Measurements from ENCODE around the gene SPDYE1. TPM values are rescaled to one million over a fixed set of nuclear protein-coding genes. Genes with fewer than 3 reads are reported as not detected.

SPDYE1 gene
- polyA plus RNA-seq, 1 experiment, result not detected

DNA sequence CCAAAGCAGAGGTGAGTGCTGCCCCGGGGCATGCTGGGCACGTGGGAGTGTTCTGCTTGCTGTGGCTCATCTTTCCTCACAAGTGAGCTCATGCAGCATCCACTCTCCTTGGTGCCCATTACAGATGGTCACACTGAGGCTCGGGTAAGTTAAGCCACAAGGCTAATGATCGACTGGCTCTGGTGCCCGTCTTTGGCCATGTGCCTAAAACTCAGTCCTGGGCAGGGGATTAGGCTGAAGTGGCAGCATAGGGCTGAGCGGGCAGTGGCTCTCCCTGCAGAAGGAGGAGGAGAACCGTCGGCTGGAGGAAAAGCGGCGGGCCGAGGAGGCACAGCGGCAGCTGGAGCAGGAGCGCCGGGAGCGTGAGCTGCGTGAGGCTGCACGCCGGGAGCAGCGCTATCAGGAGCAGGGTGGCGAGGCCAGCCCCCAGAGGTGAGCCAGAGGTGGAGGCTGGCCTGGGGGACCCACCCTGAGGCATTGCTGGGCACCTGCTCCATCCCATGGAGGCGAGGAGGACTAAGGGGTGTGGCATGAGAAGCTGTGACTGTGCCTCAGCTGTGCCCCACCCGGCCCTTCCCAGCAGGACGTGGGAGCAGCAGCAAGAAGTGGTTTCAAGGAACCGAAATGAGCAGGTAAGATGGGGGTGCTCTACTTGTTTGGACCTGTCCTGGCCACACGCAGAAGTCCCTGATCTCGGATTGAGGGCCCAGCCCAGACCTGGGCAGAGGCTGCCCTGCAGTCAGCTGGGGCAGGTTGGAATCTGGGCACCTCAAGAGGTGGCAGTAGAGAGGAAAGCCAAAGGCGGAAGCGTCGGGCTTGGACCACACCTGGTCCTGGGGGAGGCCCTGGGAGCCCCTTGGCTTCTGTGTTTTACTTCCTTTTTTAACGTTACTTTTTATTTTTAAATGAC lies 60.4 kb downstream of the SPDYE1 start:
- CTCF ChIA-PET, result interaction anchor here (1.7 kb wide), 1 partner anchor 8 kb away, joined by 5 read pairs; the partner anchor contains the start of gene PGAM2
- no peaks in the 10 kb centered on the region for H3K27me3 ChIP-seq (ENCODE audit: control insufficient read depth, insufficient read depth, low read length)
- peaks cover 51% of the 10 kb centered on the region for H3K36me3 ChIP-seq (ENCODE audit: control insufficient read depth, insufficient read depth, low read length)
- TF ChIP-seq, protein P1, sequence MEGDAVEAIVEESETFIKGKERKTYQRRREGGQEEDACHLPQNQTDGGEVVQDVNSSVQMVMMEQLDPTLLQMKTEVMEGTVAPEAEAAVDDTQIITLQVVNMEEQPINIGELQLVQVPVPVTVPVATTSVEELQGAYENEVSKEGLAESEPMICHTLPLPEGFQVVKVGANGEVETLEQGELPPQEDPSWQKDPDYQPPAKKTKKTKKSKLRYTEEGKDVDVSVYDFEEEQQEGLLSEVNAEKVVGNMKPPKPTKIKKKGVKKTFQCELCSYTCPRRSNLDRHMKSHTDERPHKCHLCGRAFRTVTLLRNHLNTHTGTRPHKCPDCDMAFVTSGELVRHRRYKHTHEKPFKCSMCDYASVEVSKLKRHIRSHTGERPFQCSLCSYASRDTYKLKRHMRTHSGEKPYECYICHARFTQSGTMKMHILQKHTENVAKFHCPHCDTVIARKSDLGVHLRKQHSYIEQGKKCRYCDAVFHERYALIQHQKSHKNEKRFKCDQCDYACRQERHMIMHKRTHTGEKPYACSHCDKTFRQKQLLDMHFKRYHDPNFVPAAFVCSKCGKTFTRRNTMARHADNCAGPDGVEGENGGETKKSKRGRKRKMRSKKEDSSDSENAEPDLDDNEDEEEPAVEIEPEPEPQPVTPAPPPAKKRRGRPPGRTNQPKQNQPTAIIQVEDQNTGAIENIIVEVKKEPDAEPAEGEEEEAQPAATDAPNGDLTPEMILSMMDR (IDR thresholded peaks at IDR 0.05; ENCODE audit: insufficient read depth, low read depth, low read length), result no peak
- POLR2A ChIA-PET, result no interaction called here
- no peak for DNase-seq (ENCODE audit: low read depth)
- no peak overlapping the region for H3K4me3 ChIP-seq (ENCODE audit: low read depth, low read length)

GRCh38 chr7:44058759-44059218 lies 61.1 kb downstream of the SPDYE1 start:
- POLR2A ChIA-PET, result no interaction called here
- DNase-seq (ENCODE audit: low read depth), result no peak
- Histone ChIP-seq H3K27me3 (ENCODE audit: control insufficient read depth, insufficient read depth, low read length) (no peaks in the 10 kb centered on the region), H3K36me3 (ENCODE audit: control insufficient read depth, insufficient read depth, low read length) (peaks cover 51% of the 10 kb centered on the region), H3K4me3 (ENCODE audit: low read depth, low read length) (no peak overlapping the region)
- CTCF ChIA-PET, result no interaction called here
- TF ChIP-seq, protein P1 (IDR thresholded peaks at IDR 0.05; ENCODE audit: insufficient read depth, low read depth, low read length), result no peak

DNA sequence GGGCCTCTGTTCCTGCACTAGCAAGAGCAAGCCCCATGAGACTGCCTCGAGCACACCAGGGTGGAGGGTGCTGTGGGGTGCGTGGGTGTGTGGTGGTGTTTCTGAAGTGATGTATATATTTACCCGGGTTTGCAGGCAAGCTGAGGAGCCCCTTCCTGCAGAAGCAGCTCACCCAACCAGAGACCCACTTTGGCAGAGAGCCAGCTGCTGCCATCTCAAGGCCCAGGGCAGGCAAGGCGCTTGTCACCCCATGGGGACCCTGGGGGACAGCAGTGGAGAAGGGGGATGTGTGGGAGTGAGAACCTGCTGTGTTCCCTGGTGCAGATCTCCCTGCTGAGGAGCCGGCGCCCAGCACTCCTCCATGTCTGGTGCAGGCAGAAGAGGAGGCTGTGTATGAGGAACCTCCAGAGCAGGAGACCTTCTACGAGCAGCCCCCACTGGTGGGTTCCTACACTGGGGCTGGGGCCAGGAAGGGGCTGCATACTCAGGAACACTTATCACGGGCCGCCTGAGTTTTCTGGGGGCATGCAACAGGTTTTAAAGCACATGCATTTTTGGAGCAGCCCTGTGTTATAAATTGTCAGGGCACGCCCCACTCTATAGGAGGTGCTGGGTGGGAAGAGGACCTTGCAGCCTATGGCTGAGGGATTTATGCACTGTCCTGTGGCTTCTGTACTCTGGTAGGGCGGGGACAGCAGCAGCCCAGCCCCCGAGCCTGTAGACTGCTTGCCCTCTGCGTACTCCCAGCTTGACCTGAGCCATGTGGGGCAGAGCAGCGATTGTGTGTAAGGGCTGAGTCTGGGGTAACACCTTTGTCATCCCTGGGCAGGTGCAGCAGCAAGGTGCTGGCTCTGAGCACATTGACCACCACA lies 61.8 kb downstream of the SPDYE1 start:
- ChIA-PET POLR2A (no interaction called here), CTCF (interaction anchor here (0.9 kb wide), 1 partner anchor 12 kb away, joined by 3 read pairs; no protein-coding TSS in a partner anchor)
- no peaks in the 10 kb centered on the region for H3K27me3 ChIP-seq (ENCODE audit: control insufficient read depth, insufficient read depth, low read length)
- no peak for DNase-seq (ENCODE audit: low read depth)
- TF ChIP-seq, protein P1 (IDR thresholded peaks at IDR 0.05; ENCODE audit: insufficient read depth, low read depth, low read length), result no peak
- H3K36me3 ChIP-seq (ENCODE audit: control insufficient read depth, insufficient read depth, low read length), result peaks cover 50% of the 10 kb centered on the region
- H3K4me3 ChIP-seq (ENCODE audit: low read depth, low read length), result no peak overlapping the region

Other genes starting within 250 kb of the SPDYE1 start
- gene BLVRA, start 239.2 kb upstream of the SPDYE1 start, polyA plus RNA-seq (2011; rRNA removed), result 33.9 and 36.1 TPM in 2 replicates
- 189 and 229 TPM in 2 replicates for gene MRPS24, start 128.4 kb upstream of the SPDYE1 start, polyA plus RNA-seq (2011; rRNA removed)
- 34.3 and 41.6 TPM in 2 replicates for gene URGCP, start 91.3 kb upstream of the SPDYE1 start, polyA plus RNA-seq (2011; rRNA removed)
- 24.3 and 27.6 TPM in 2 replicates for gene UBE2D4, start 71.5 kb upstream of the SPDYE1 start, polyA plus RNA-seq (2011; rRNA removed)
- gene DBNL, start 46.8 kb downstream of the SPDYE1 start, polyA plus RNA-seq (2011; rRNA removed), result 88.1 and 140 TPM in 2 replicates
- gene PGAM2, start 67.7 kb downstream of the SPDYE1 start, polyA plus RNA-seq (2011; rRNA removed), result 0.16 TPM in 1 of 2 replicates, not detected in the other
- 6.0 and 10.8 TPM in 2 replicates for gene POLM, start 84.6 kb downstream of the SPDYE1 start, polyA plus RNA-seq (2011; rRNA removed)
- gene AEBP1, start 106.4 kb downstream of the SPDYE1 start, polyA plus RNA-seq (2011; rRNA removed), result 45.7 and 117 TPM in 2 replicates
- gene POLD2, start 125.7 kb downstream of the SPDYE1 start, polyA plus RNA-seq (2011; rRNA removed), result 54.8 and 87.2 TPM in 2 replicates
- gene MYL7, start 143.4 kb downstream of the SPDYE1 start, polyA plus RNA-seq (2011; rRNA removed), result 0.26 and 0.29 TPM in 2 replicates
- 0.22 and 0.40 TPM in 2 replicates for gene GCK, start 191.5 kb downstream of the SPDYE1 start, polyA plus RNA-seq (2011; rRNA removed)
- gene YKT6, start 203.1 kb downstream of the SPDYE1 start, polyA plus RNA-seq (2011; rRNA removed), result 132 and 160 TPM in 2 replicates

Data from BJ (cell line).